A549 treated with CORT108297 at 1 μM for 4 hours (cell line): ENCODE results near the gene RBM6. TPM values are rescaled to one million over a fixed set of nuclear protein-coding genes. Genes with fewer than 3 reads are reported as not detected.

ENCODE experiments used
- total RNA-seq: library from RNA; stranded (reverse); fragments of 200-300 nt; extraction: Qiagen RNA extraction; gene quantifications from 5 replicates; pipeline ENCODE4 v1.2.3, GENCODE V29; 2022

The RBM6 gene
- total RNA-seq = 23.6 to 32.9 TPM (median 26.4 TPM) in 5 replicates

GRCh38 chr3:49939858-49940666, at the start of gene RBM6:
Gene RBM6 (plus strand): TSS chr3:49940150. CDS start chr3:49962642, 22,492 bp downstream.

GRCh38 chr3:49903451-49904424, 36.2 kb upstream of the RBM6 start, which contains the start of gene MST1R:
Gene MST1R (minus strand): TSS chr3:49903873. CDS start chr3:49903609, 264 bp downstream.

GRCh38 chr3:49929291-49930167, 10.4 kb upstream of the RBM6 start, which contains the start of gene MON1A:
Gene MON1A (minus strand): TSS chr3:49929811. CDS start chr3:49913346, 16,465 bp downstream.

GRCh38 chr3:50088725-50089608, 149.0 kb downstream of the RBM6 start, which contains the start of gene RBM5:
Gene RBM5 (plus strand): TSS chr3:50088919. CDS start chr3:50090435, 1,516 bp downstream.

Other genes with a start within 250 kb of the RBM6 start
- 0.23 to 1.3 TPM (median 0.41 TPM) in 5 replicates for gene AMIGO3, start 220.5 kb upstream of the RBM6 start, total RNA-seq
- gene GMPPB, start 216.2 kb upstream of the RBM6 start, total RNA-seq = 14.9 to 22.0 TPM (median 20.4 TPM) in 5 replicates
- gene IP6K1, start 153.6 kb upstream of the RBM6 start, total RNA-seq = 20.9 to 22.7 TPM (median 21.0 TPM) in 5 replicates
- gene CDHR4, start 140.3 kb upstream of the RBM6 start, total RNA-seq = 0.12 to 0.65 TPM (median 0.43 TPM) in 5 replicates
- 1.6 to 2.3 TPM (median 2.1 TPM) in 5 replicates for gene INKA1, start 136.9 kb upstream of the RBM6 start, total RNA-seq
- 0.38 to 0.74 TPM (median 0.64 TPM) in 5 replicates for gene UBA7, start 126.2 kb upstream of the RBM6 start, total RNA-seq
- gene TRAIP, start 83.6 kb upstream of the RBM6 start, total RNA-seq = 11.9 to 16.2 TPM (median 15.3 TPM) in 5 replicates
- gene CAMKV, start 70.2 kb upstream of the RBM6 start, total RNA-seq = 0.17 to 0.40 TPM (median 0.37 TPM) in 5 replicates
- 6.9 to 9.5 TPM (median 8.7 TPM) in 5 replicates for gene MST1R, start 36.3 kb upstream of the RBM6 start, total RNA-seq
- 5.8 to 9.4 TPM (median 8.4 TPM) in 5 replicates for gene MON1A, start 10.3 kb upstream of the RBM6 start, total RNA-seq
- 30.1 to 36.0 TPM (median 33.7 TPM) in 5 replicates for gene RBM5, start 148.8 kb downstream of the RBM6 start, total RNA-seq
- gene SEMA3F, start 215.2 kb downstream of the RBM6 start, total RNA-seq = 7.0 to 12.2 TPM (median 10.6 TPM) in 5 replicates